HG02759 (cell line): ENCODE results near the gene AKT2.
A peak's percentile ranks its signal among the peaks of the same experiment; 100 is the strongest.
"Not testable (repeated sequence)": the region's sequence is repeated elsewhere in the genome, so short reads cannot be mapped to it uniquely, and the experiment has no call there.

Source experiments
- ATAC-seq: cut with Tn5 transposase; IDR thresholded peaks from one replicate; pipeline ENCODE4 v1.9.1; 2021; ENCODE audit warnings: mild to moderate bottlenecking, moderate library complexity; ENCODE audit not compliant: unreplicated experiment

AKT2 gene

GRCh38 chr19:40221858-40222619 lies 63.1 kb downstream of the AKT2 start:
- ATAC-seq = peak; percentile 45

DNA sequence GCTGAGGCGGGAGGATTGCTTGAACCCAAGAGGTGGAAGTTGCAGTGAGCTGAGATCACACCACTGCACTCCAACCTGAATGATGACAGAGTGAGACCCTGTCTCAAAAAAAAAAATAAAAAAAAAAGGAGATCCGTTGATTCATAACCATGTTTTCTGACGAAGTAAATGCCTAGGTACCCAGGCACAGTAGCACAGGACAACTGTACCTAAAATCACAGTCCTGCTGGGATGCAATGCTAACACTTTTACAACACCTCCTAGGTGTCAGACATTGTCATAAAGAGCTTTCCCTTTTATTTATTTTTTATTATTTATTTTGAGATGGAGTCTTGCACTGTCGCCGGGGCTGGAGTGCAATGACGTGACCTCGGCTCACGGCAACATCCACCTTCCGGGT lies 64.5 kb downstream of the AKT2 start:
- no peak for ATAC-seq

DNA sequence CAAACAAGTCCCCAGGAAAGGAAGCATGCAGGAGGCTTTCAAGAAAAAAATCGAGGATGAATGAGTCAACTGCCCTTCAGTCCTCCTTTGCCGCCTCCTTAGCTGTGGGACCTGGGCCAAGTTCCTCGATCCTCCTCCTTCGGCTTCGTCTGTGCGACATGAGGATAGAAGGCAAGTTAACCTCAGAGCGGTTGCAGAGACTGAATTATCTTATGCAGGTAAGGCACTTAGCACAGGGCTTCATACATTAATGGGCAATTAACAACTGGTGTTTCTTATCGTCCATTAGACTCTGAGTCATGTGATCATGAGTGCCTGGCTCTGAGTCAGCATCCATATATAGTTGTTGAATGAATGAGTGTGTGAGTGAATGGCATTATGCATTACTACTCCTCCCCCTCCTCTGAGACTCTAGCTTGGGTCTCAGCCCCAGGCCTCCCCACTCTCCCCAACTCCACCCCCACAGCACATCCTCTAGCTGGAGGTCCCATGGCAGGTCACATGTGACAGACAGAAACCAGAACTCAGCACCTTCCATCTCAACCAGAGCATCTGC lies 65.3 kb downstream of the AKT2 start:
- ATAC-seq = no peak

- ATAC-seq = not testable (repeated sequence)
Observed at GRCh38 chr19:40219029-40219428, 66.1 kb downstream of the AKT2 start.

- no peak for ATAC-seq
Observed at GRCh38 chr19:40217934-40218890, 66.9 kb downstream of the AKT2 start, which contains the start of gene TTC9B. TTC9B (minus strand) TSS chr19:40218384; CDS start chr19:40218381, 3 bp downstream.

DNA sequence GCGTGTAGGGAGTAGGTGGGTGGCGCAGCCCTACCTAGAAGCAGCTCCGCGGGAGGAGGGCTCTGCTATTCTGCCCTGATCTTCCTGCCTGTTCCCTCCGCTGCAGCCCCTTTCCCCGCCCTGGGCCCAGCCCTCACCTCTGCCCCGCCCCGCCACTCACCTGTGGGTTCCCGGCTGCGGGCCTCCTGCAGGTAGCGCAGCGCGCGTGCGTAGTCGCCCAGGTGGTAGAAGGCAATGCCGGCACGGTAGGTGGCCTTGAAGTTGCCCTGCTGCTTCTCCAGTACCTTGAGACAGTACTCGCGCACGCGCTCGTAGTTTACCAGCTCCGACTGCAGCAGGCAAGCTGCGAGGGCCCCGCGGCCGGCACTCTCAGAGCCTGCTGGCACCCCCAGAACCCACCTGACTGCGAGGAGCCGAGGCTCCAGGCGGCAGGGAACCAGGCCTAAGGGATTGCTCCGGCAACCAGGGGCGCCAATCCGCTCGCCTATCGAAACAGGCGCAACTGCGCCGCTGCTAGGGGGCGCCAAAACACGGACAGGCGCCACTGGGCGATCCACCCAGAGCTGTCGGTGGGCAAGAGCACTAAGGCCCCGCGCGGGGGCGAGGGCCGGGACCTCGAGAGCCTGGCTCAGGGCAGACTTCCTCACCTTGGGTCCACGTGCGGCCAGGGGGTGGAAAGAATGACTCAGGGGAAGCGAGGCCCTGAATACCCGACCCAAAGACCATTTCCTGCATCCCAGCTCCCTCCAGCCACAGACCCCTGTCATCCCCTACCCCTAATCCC lies 67.9 kb downstream of the AKT2 start:
- ATAC-seq = no peak

DNA sequence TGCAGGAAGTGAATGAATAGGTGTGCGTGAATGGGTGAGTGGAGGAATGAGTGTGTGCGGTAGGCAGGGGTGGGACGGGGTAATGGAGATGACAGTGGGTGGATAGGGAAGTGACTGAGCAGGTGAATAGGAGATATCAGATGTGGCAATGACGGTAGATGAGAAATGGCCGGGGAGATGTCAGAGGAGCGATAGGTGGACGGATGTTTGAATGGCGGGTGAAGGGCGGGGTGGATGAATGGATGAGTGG lies 68.4 kb downstream of the AKT2 start:
- ATAC-seq = no peak

DNA sequence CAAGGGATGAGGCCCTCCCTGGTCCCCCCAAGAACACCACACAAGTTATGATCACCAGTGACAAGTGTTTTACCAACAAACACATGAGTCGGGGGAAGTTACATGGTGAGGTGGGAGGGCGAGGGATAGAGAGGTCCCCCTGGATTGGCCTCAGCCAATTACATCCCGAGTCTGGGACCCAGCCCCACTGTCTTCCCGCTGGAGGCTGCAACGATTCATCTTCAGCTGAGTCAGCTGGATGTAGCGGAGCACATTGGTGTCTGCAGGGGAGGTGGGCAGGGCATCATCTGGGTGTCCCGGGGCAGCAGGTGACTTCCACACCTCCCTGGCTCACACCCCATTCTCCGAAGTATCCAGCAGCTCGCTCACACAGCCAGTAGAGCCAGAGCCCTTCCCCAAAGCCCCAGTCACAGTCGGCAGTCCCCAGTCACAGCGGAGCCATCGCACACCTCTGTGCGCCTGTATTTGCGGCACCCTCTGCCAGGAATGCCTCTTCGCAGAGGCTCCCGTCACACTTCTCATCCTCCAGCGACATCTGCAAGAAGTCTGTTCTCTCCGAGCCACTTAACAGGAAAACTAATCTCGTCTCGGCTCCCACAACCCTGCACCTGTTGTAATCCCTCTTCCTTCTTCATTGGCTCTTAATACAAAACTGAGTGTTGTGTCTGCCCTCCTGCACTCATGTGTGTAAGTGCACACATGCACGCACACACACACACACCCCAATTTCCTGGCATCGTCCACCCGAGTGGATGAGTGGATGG lies 69.0 kb downstream of the AKT2 start:
- ATAC-seq = no peak

DNA sequence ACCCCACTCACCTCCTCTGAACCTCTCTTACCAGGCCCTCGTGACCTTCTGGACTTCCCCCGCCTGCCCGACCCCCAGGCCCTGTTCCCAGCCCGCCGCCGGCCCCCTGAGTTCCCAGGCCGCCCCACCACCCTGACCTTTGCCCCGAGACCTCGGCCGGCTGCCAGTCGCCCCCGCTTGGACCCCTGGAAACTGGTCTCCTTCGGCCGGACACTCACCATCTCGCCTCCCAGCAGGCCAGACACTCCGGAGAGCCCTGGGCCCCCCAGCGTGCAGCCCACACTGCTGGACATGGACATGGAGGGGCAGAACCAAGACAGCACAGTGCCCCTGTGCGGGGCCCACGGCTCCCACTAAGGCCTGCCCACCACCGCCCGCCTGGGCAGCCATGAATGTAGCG lies 70.2 kb downstream of the AKT2 start:
- ATAC-seq = no peak

- ATAC-seq = no peak
Observed at GRCh38 chr19:40213882-40214570, 71.1 kb downstream of the AKT2 start.

GRCh38 chr19:40213251-40213829 lies 71.8 kb downstream of the AKT2 start:
- no peak for ATAC-seq

DNA sequence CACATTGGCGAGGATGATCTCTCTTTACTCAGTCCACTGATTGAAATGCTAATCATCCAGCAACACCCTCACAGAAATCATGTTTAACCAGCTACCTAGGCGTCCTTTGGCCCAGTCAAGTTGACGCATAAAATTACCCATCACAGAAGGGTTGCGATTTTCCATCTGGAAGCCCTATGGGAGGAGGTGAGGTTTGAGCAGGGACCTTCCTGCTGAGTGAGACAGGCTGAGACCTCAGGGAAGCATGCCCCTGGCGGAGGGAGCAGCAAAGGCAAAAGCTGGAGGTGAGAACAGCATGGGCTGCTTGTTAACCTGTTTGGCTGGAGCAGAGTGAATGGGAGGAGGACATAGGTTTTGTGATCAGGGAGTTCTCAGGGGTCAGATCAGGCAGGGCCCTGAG lies 74.3 kb downstream of the AKT2 start:
- no peak for ATAC-seq

DNA sequence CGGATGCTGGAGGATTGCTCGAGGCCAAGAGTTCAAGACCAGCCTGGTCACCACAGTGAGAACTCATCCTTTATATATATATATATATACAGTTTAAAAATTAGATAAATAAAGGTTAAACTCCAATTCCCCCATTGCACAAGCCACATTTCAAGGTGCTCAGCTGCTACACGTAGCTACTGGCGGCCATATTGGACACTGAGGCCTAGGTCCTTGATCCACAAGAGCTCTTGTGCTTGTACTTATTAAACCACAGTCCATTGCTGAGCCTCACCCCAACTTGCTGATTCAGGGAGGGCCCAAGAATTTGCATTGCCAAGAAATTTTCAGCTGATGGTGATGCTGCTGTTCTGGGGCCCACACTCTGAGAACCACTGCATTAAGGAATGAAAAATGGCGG lies 76.5 kb downstream of the AKT2 start:
- ATAC-seq = no peak

DNA sequence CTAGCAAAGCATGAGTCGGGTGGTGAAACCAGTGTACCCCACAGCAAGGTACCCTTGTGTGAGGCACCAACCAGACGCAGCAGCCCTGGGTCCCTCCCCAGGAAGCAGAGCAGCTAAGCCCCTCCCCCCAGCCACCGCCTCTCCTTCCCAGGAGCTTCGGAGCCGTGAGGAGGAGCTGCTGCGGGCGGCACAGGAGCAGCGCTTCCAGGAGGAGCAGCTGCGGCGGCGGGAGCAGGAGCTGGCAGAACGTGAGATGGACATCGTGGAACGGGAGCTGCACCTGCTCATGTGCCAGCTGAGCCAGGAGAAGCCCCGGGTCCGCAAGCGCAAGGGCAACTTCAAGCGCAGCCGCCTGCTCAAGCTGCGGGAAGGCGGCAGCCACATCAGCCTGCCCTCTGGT lies 79.4 kb downstream of the AKT2 start:
- no peak for ATAC-seq

GRCh38 chr19:40204381-40204780 lies 80.8 kb downstream of the AKT2 start:
- no peak for ATAC-seq

DNA sequence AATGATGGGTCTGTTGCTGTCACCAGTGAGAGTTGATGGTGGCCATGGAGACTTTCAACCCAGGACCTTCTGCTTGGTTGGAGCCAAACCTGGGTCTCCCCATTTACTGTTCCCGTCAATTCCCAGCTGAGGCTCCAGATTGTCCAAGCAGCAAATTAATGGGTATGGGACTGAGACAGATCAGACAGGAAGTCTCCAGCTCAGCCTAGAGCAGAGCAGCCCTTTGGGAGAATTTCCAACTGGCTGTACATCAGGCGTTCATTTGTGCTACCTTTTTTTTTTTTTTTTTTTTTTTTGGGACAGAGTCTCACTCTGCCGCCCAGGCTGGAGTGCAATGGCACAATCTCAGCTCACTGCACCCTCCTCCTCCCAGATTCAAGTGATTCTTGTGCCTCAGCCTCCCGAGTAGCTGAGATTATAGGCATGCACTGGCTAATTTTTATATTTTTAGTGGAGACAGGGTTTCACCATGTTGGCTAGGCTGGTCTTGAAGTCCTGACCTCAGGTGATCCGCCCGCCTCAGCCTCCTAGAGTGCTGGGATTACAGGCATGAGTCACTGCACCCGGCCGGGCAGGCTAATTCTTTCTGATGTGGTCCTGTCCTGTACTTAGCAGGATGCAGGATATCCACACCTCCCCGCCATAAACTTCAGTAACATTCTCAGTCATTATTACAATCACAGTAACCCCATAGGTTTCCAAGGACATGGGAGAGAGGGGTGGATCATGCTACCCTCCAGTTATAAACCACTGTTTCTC lies 84.6 kb downstream of the AKT2 start:
- no peak for ATAC-seq

DNA sequence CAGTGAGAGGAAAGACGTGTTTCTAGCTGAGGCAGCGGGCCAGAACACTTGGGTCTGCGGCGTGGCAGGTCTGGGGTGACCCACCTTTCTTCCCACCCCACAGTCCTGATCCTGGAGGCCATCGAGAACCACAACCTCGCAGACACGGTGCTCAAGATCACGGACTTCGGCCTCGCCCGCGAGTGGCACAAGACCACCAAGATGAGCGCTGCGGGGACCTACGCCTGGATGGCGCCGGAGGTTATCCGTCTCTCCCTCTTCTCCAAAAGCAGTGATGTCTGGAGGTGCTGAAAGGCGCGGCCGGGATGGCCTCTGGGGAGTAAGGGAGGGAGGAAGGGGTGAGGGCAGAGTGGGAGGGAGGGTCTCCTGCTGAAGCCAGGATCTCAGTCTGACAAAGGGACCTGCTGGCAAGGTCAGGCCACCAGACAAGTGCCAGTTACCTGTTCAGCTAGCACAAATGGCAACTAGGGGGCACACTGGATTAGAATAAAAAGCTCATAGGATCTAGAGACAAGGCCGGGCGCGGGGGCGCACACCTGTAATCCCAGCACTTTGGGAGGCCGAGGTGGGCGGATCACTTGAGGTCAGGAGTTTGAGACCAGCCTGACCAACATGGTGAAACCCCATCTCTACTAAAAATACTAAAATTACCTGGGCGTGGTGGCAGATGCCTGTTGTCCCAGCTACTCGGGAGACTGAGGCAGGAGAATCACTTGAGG lies 86.7 kb downstream of the AKT2 start:
- ATAC-seq = no peak

- ATAC-seq = no peak
Observed at GRCh38 chr19:40193587-40193849, 91.6 kb downstream of the AKT2 start.
